SIG-M5 (cell line): ENCODE measurements around the gene TCF4.
"Not testable (repeated sequence)": the region's sequence is repeated elsewhere in the genome, so short reads cannot be mapped to it uniquely, and the experiment has no call there.

Source experiments
- DNase-seq: peaks from one replicate; lab custom pipeline; 2025; lab: John Stamatoyannopoulos, UW

Gene TCF4

GRCh38 chr18:55475467-55475866 is 112.5 kb downstream of the TCF4 start:
- DNase-seq, result no peak

- no peak for DNase-seq
These were observed 114.4 kb downstream of the TCF4 start for GRCh38 chr18:55473560-55473959.

- no peak for DNase-seq
These were observed 114.9 kb downstream of the TCF4 start for GRCh38 chr18:55473058-55473457.

GRCh38 chr18:55470826-55471225 is 117.2 kb downstream of the TCF4 start:
- no peak for DNase-seq

- DNase-seq, result not testable (repeated sequence)
These were observed 118.9 kb downstream of the TCF4 start for GRCh38 chr18:55469134-55469533.

- DNase-seq, result no peak
These were observed 121.2 kb downstream of the TCF4 start for GRCh38 chr18:55466789-55467188.

- no peak for DNase-seq
These were observed 122.7 kb downstream of the TCF4 start for GRCh38 chr18:55465313-55465712.

GRCh38 chr18:55464581-55464980 is 123.4 kb downstream of the TCF4 start:
- DNase-seq, result no peak

- no peak for DNase-seq
These were observed 125.3 kb downstream of the TCF4 start for GRCh38 chr18:55462652-55463051.

- DNase-seq, result no peak
These were observed 126.1 kb downstream of the TCF4 start for GRCh38 chr18:55461848-55462247.

- DNase-seq, result no peak
These were observed 129.4 kb downstream of the TCF4 start for GRCh38 chr18:55458456-55459203.

- DNase-seq, result no peak
These were observed 131.0 kb downstream of the TCF4 start for GRCh38 chr18:55457028-55457427.

- DNase-seq, result no peak
These were observed 132.1 kb downstream of the TCF4 start for GRCh38 chr18:55455938-55456337.

- DNase-seq, result no peak
These were observed 134.8 kb downstream of the TCF4 start for GRCh38 chr18:55453186-55453585.

- DNase-seq, result no peak
These were observed 135.8 kb downstream of the TCF4 start for GRCh38 chr18:55452123-55452611.

- DNase-seq, result no peak
These were observed 138.4 kb downstream of the TCF4 start for GRCh38 chr18:55449412-55450140.

- DNase-seq, result no peak
These were observed 139.6 kb downstream of the TCF4 start for GRCh38 chr18:55448420-55448819.

- no peak for DNase-seq
These were observed 140.3 kb downstream of the TCF4 start for GRCh38 chr18:55447672-55448018.

- DNase-seq, result no peak
These were observed 140.9 kb downstream of the TCF4 start for GRCh38 chr18:55446996-55447671.

GRCh38 chr18:55444536-55444935 is 143.5 kb downstream of the TCF4 start:
- no peak for DNase-seq

- no peak for DNase-seq
These were observed 144.2 kb downstream of the TCF4 start for GRCh38 chr18:55443776-55444175.

- DNase-seq, result no peak
These were observed 145.4 kb downstream of the TCF4 start for GRCh38 chr18:55442561-55442960.

- no peak for DNase-seq
These were observed 147.0 kb downstream of the TCF4 start for GRCh38 chr18:55440988-55441387.
